GM04504 (cell line): Measurements from ENCODE around the gene SHLD2.
"Not testable (repeated sequence)": the region's sequence is repeated elsewhere in the genome, so short reads cannot be mapped to it uniquely, and the experiment has no call there.

ENCODE experiments used
- DNase-seq: peaks from one replicate; pipeline ENCODE4 v3.0.0-alpha.2; 2012; ENCODE audit warnings: low read depth

Gene SHLD2

DNA sequence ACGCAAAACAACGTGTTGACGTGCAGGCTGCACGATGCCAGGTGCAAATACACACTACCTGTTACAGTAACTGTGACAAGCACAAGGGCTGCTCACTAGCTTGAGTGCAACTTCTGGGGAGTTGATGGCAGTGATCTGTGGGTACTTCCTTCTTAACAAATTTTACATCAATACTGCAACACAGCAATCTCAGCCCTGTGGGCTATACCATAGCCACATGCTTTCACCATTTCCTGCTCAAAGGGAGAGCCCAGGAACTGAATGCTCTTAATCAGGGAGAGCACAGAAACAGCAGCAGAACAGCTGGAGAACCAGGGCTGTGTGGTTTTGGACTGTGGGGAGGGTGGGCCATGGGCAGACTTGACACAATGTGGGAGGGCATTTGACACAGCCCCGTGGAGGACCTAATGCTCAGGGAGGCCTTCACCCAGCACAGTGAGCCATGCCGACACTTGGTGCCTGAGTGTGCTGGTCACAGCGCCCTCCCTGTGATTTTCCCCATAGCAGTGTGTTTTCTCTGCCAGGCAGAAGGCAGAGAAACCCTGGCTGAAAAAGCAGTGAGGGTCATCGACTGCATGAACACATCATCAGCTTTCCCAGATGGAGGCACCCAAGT is 118.3 kb downstream of the SHLD2 start:
- not testable (repeated sequence) for DNase-seq

DNA sequence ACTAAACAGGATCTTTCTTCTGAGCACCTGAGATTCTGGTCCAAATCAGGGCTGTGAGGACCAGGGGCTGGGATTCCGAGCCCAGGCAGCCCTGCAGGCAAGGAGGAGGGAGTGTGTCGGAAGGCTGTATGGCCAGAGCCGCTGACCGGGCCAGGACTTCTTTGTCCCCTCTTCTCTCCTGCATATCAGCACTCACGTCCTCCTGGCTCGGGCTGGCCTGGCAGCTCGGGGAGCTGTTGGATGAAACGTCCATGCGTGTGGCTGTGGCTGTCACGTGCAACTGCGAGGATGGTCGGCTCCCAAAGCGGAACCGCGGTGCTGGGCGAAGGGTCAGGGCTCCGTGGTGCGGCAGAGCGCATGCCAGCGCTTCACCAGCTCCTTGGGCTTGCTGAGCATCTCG is 118.8 kb downstream of the SHLD2 start:
- not testable (repeated sequence) for DNase-seq

DNA sequence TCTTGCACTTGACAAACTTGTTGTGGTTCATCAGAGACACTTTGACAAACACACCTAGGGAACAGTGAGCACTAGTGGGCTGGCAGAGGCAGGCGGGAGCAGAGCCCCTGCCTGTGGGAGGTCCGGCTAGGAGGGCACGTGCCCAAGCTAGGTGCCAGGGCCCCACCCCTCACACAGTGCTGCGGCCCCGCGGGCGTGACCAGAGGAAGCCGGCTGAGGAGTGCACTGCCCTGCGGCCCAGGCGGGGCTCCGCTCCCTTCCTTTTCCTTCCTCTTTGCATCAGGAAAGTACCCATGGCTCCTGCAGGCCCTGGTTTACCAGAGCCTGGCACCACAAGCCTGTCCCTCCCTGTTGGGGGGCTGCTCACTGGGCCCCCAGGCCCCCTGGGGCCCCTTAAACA is 121.1 kb downstream of the SHLD2 start:
- not testable (repeated sequence) for DNase-seq

DNA sequence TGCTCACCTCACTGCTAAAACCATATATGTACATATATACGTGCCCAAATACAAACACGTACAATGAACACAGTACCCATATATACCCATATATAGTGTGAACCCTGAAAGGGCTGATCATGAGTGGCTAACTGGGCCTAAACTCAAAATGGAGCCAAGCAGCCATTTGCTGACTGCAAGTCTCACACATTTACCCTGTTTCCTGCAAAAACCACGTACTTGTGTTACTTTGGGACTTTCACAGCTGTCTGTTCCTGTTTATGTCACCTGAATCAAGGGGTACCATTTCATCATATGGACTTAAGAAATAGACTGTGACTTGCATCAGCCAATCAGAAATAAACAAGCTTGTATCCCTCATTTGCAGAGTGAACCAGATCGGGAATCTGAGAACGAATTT is 124.4 kb downstream of the SHLD2 start:
- not testable (repeated sequence) for DNase-seq

DNA sequence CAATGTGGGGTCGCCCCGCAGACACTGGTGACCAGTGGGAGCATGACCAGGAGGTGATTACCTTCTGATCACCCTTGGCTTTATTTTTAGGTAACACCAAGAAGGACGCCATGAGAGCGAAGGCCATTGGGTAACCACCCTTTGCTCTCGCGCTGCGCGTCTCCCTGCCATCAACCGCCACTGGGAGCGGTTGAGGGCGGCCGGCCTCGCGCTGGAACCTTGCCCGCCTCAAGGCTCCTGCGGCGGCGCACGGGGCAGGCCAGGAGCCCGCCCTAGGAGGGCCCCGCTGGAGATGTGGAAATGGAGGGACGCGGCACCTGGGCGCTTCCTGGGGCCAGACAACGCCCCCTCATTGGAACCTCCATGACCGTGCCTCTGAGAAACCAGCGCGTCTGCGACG is 127.8 kb downstream of the SHLD2 start:
- not testable (repeated sequence) for DNase-seq

DNA sequence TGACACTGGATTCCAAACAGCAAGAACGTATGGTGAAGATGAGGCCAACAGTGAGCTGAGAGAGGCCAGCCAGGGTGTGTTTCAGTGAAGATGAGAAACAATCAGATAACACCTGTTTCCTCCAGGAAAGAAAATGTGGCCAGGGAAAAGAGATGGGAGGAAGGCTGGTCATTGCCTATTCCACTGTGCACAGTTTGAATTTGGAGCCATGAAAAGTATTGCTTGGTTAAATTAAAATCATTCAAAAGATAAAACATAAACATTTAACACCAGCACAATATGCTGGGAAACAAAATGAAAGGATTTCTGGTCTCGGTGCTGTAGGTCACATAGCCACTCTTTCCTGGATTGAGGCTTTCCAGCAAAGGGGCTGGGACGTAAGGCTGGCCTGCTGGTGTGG is 130.1 kb downstream of the SHLD2 start, which contains the start of gene NUTM2A:
TSS of gene NUTM2A (plus strand) at position 301 of the 400 bp plus-strand sequence. CDS start 383 bp downstream, outside the sequence.
- DNase-seq, result not testable (repeated sequence)

DNA sequence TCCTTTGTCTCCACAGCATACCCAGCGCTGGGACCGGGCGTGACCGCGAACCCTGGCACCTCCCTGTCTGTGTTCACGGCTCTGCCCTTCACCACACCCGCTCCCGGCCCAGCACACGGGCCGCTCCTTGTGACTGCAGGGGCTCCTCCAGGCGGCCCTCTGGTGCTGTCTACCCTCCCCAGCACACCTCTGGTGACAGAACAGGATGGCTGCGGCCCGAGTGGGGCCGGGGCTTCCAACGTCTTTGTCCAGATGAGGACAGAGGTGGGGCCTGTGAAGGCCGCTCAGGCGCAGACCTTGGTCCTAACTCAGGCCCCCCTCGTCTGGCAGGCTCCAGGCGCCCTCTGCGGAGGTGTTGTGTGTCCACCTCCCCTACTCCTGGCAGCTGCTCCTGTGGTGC is 133.2 kb downstream of the SHLD2 start:
- not testable (repeated sequence) for DNase-seq

DNA sequence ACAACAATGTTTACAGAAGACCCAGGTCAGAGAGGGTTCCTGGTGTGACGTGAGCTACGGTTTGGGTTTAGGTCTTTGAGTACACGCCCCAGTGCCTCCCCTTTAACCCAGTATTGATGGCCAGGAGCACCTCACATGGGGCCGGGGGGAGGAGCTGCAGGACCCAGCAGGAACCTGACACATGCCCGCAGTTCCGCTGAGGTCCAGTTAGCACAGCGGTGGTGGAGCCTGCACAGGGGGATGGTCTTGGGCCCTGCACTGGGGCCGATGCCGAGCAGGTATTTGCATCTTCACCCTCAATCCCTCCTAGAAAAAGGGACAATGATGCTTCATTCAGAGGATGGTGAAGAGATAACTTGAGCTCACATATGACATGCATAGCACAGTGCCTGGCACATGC is 134.2 kb downstream of the SHLD2 start:
- not testable (repeated sequence) for DNase-seq

DNA sequence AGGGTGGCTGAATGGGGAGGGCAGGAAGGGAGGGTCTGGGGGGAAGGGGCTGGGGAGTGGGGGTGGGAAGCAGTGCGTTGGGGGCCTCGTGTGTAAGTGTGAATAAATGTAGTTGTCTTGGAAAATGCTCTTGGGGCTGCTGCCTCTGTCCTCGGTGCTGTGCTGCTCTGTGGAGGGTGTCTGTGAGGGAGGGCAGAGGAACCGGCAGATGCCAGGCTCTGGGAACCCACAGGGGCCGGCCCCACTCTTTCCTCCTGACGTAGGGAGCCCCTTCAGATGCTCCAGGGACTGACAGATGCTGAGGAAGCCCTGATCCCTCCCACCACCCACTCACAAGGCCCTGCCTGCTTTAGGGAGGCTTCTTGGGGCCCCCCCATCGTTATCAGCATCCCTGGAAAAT is 139.8 kb downstream of the SHLD2 start:
- DNase-seq, result not testable (repeated sequence)

DNA sequence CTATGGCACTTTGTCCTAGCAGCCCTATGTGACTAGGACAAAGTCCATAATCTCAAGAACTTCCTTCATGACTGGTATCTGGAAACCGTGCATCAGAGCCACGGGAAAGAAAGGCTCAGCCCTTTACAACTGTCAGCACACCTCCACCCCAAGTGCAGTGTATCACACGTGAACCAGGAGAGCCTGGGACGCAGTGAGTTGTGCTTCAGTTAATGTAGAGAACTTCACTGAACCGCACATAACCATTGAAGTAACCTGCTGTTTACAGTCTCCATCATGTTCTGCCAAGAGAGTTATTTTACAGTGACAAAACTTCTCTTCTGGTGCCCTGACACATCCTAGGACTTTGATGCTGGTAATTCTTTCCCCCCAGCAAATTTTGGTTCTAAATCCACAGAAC is 142.2 kb downstream of the SHLD2 start:
- not testable (repeated sequence) for DNase-seq

DNA sequence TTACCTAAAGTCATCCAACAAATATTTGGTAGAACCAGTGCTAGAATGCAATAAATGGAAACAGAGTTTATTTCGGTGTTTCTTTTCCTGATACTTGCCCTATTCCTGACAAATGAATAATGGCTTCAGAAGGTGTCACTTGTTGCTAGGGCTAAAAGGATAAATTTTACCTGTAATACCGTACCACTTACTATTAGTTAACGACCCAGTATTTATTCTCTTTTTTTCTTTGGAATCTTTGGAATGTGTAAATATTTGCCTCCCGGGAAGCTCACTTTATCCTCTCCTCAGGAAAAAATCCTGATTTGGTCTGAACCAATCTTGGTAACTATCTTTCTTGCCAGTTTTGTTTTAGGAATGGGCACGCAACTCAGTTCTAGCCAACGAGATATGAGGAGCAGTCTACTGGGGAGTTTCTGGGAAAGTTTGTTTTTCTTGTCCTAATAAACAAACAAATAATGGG is 144.4 kb downstream of the SHLD2 start:
- not testable (repeated sequence) for DNase-seq
